ENCODE results near the gene TLCD2. TPM values are rescaled to one million over a fixed set of nuclear protein-coding genes. Genes with fewer than 3 reads are reported as not detected.

The TLCD2 gene
- total and polyA plus RNA-seq, 2 experiments from 2014 or later = 0.70 to 1.4 TPM

GRCh38 chr17:1737531-1738291, 27.5 kb upstream of the TLCD2 start:
- H3K27me3 ChIP-seq (ENCODE audit: insufficient read depth) = no peaks in the 10 kb centered on the region
- no peaks in the 10 kb centered on the region for H3K9me2 ChIP-seq (ENCODE audit: insufficient read depth)
- ATAC-seq (no peak), DNase-seq (ENCODE audit: low spot score) (no peak)
- Mint-ChIP-seq H3K4me3 (no peak overlapping the region), H3K36me3 (ENCODE audit: low read depth) (peaks cover 12% of the 10 kb centered on the region), H3K27ac (no peak overlapping the region), H3K4me1 (peaks cover 3% of the 10 kb centered on the region; the same call in 2 of the 3 replicates), H3K27me3 (ENCODE audit: insufficient read depth, low read depth, poor library complexity) (peaks cover 11% of the 10 kb centered on the region), H3K9me3 (peaks cover 24% of the 10 kb centered on the region; the same call in 2 of the 3 replicates)
- no peaks in the 10 kb centered on the region for H4K20me1 ChIP-seq (replicated peaks; ENCODE audit: insufficient read depth)
- no peak overlapping the region for H2AFZ ChIP-seq
- no peak overlapping the region for H3K27ac ChIP-seq (ENCODE audit: low read depth)
- H3K4me1 ChIP-seq (ENCODE audit: insufficient read depth) = no peaks in the 10 kb centered on the region
- H3K79me2 ChIP-seq (replicated peaks; ENCODE audit: insufficient read depth) = no peaks in the 10 kb centered on the region
- no peaks in the 10 kb centered on the region for H3F3A ChIP-seq (replicated peaks; ENCODE audit: low read depth)
- H3K4me2 ChIP-seq = no peak overlapping the region
- H3K4me3 ChIP-seq = no peak overlapping the region
- TF ChIP-seq ZNF331 (CRISPR knock-in tag; IDR thresholded peaks at IDR 0.05; ENCODE audit: low read depth) = no peak
- no peak for TF ChIP-seq CTCF (conservative IDR thresholded peaks at IDR 0.05; ENCODE audit: low read depth in 2 of 2)
- TF ChIP-seq EZH2phosphoT487 (IDR thresholded peaks at IDR 0.05; ENCODE audit: unreplicated experiment) = no peak
- no peak for TF ChIP-seq EZH2 (IDR thresholded peaks at IDR 0.05; ENCODE audit: low read depth, unreplicated experiment)
- TF ChIP-seq ZNF462 (CRISPR knock-in tag; IDR thresholded peaks at IDR 0.05) = no peak
- H3K36me3 ChIP-seq (ENCODE audit: insufficient read depth) = no peaks in the 10 kb centered on the region

All from GM23338 (cell line).